NCI-H345 (cell line): ENCODE measurements around the gene SAMD4A.
"Not testable (repeated sequence)": the region's sequence is repeated elsewhere in the genome, so short reads cannot be mapped to it uniquely, and the experiment has no call there.

Experiments
- DNase-seq: peaks from one replicate; lab custom pipeline; 2025; lab: John Stamatoyannopoulos, UW

Gene SAMD4A

GRCh38 chr14:54784060-54784459, 217.1 kb downstream of the SAMD4A start:
- DNase-seq, result no peak

GRCh38 chr14:54784657-54785056, 217.7 kb downstream of the SAMD4A start:
- DNase-seq, result no peak

DNA sequence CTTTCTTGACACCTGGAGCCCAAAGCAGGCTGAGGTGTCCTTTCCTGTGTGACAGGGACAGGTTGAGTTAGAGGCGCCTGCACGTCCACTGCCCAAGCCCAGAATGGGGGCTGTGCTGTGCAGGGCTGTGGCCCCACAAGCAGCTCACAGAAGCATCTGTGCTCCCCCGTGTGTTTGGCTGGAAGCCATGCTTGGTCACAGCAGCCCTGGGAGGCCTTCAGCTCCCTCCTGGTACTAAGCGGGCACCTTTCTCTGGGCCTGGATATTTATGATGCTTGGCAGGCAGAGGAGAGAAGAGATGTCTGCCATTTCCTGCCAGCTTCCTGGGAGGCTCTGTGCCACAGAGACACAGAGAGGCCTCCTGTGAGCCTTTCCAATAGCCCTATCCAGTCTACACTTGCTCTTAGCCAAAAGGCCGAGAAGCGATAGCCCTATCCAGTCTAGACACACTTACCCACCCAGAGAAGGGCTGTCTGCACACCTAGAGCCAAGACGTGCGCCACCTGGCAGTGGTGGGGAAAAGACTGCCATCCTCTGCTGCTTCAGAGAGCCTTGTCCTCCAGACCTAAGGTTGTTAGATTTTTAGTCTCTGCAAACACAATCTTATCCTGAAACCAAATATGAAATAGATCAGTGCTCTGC, 218.3 kb downstream of the SAMD4A start:
- DNase-seq, result no peak

GRCh38 chr14:54785778-54786770, 219.1 kb downstream of the SAMD4A start:
- DNase-seq, result no peak

DNA sequence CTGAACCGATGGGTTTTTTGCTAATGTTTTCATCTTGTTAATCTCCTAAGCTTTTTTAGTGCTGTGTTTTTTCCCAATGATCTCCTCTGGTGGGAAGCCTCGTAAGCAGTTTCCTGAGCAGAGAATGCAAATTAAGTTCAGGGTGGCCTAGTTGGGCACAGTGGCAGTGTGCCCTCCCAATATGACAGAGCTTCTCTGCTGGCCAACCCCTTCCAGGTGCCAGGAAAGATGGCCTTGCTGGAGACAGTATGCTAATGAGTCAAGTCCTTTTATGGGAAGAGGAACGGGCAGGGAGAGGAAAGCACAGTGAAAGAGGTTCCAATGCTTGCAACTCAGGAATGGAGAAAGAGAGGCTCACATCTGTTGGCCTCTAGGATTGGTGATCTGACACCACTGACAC, 219.9 kb downstream of the SAMD4A start:
- no peak for DNase-seq

- DNase-seq, result no peak
Observed at GRCh38 chr14:54787261-54787660, 220.3 kb downstream of the SAMD4A start.

- no peak for DNase-seq
Observed at GRCh38 chr14:54788701-54789100, 221.8 kb downstream of the SAMD4A start.

DNA sequence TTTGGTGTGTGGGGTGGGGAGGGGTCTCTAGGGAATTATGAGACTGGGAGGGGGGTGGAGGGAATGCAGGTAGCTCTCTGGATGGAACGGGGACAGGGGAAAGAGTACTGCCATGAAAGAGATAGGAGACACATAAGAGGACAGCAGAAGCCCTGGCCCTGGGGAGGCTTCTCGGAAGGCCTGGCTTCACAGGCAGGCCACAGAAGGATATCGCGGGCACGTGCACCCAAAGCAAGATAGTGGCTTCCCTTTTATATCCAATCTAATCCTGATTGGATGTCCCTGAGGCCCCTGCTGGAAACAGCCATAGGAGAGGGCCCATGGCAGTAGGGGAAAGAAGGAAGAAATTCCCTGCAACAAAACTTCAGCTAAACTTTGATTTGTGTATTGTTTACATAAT, 222.2 kb downstream of the SAMD4A start:
- DNase-seq, result no peak

GRCh38 chr14:54789781-54790480, 223.0 kb downstream of the SAMD4A start:
- no peak for DNase-seq

DNA sequence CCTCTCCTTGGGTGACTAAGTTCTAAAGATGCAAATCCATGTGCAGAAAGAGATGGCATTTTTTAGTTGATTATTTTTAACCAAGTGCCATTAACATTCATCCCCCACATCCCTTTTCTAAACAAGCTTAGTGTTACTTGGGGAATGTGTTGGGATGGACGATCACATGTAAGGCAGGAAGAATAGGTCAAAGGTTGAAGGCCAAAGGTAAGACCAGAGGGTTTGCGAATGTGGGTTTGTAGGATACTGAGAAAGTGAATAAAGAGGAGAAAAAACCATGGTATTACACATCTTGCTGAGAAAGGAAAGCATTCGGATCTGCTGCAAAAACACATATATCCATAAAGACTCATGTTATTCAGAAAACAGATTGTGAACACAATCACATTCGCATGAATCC, 224.1 kb downstream of the SAMD4A start:
- DNase-seq, result no peak

DNA sequence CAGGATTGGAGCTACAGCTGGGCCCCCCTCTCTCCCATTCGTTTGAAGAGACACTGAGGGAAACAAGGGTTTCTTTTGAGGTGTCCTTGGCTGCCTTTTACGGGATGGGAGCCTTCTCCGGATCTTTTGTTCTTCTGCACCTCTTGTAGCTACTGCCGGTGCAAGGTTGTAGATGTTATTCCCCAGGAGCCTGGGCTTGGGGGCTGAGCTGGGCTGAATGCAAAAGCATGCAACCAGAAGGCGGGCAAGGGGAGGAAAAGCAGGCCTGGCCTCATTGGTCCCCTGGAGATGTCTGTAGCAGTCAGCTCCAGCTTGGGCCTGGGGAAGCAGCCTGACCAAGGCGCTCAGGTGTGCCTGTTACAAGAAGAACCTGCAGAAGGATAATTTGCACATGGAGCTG, 225.4 kb downstream of the SAMD4A start:
- DNase-seq, result no peak

- no peak for DNase-seq
Observed at GRCh38 chr14:54794159-54794558, 227.2 kb downstream of the SAMD4A start.

DNA sequence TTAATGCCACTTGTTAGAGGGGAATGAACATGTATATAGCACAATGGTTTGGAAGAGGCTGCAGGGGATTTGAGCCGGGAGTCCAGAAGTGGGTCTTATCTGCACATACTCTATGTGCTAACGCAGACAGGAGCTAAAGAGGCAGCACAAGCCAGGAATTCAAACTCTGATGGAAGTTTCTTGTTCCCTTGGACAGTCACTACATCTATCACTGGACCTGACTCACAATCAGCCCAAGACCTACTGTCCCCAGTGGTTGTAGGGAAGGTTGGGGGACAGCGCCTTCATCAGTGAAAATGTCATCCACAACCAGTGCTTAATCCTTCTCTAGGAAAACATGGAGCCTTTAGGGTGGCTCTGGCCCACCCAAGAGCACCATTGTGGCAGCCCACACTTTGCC, 227.9 kb downstream of the SAMD4A start:
- DNase-seq, result no peak

GRCh38 chr14:54796961-54797360, 230.0 kb downstream of the SAMD4A start:
- DNase-seq, result no peak

- DNase-seq, result no peak
Observed at GRCh38 chr14:54797556-54797955, 230.6 kb downstream of the SAMD4A start.

DNA sequence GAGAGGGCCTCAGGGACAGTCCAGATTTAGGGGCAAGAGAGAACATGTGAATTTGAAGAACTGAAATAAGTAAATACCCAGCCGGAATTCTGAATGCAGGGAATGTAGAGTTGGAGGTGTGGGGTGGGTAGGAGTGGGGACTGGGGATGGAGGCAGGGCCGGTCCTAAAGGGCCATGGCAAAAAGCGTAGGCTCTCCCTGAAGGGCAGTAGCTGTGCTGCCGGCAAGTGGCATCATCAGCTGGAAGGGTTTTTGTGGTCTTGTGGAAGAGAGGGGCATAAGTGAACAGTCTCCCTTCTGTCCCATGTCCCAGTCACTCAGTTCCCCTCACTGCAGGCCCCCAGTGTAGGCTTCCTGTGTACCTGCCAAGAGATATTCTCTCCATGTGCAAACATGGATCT, 231.1 kb downstream of the SAMD4A start:
- no peak for DNase-seq

DNA sequence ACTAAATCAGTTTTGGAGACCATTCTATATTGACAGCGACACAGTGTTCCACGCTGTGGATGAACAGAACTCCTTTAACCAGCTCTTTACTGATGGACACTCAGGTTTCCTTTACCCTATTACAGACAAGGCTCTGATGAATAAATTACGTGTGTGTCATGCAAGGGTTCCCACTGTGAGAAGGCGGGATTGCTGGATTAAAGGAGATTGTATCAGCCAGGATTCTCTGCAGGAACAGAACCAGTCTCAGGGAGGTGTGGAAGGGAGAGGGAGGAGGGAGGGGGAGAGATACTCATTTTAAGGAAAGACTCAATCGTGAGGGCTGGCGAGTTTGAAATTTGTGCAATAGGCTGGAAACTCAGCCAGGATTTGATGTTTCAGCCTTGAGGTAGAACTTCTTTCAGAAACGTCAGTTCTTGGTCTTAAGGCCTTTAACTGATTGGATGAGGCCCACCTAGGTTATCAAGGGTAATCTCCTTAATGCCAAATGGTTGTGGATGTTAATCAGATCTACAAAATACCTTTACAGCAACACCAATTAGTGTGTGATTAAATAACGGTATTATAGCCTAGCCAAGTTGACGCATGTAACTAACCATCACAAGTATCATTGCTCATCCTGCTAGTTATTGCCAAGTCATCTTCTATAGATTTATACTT, 231.7 kb downstream of the SAMD4A start:
- no peak for DNase-seq

- DNase-seq, result not testable (repeated sequence)
Observed at GRCh38 chr14:54801482-54801881, 234.6 kb downstream of the SAMD4A start.

GRCh38 chr14:54803396-54803795, 236.5 kb downstream of the SAMD4A start:
- no peak for DNase-seq

DNA sequence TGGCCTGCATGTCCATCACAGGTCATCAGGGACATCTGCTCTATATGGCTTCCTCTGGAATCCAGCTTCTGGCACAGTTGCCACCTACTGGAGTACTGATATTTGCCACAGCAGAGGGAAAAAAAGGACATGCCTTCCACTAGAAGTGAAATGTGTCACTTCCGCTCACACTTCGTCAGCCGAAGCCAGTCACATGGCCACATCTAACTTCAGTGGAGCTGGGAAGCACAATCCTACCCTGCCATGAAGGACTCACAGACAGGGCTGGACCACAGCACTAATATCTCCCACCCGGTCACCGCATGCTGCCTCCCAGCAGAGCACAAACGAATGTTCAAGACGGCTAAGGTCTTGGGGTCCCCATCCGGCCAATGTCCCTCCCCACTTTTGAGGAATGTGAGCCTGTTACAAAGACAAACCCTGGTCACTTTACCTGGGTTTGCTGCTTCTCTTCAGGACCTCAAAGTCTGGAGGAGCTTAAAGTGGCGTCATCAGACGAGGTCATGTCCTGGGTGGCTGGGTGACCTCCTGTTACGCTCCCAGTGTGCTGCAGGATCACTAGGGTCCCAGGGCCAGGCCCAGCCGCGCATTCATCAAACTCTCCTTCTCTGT, 237.1 kb downstream of the SAMD4A start:
- no peak for DNase-seq

DNA sequence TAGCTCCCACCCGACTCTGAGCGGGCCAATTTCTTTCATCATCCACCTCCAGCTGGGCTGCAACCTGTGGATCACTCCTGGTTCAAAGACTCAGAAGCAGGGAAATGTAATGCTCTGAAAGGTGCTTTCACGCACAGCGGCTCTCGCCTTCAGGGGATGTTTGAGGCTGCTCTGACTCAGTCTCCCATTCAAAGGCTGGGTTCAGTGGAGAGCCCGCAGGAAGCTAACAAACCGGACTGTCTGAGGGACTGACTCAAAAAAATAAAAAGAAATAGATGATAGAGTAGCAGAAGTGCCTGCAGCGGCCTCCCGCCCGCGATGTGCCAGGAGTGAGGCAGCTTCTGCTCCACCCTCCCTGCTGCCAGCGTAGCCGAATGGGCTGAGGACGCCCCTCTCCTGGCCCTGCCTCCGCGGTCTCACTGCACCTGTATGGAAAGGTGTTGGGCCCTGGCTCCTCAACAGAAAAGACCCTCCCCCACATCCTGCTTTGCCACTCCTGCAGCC, 237.7 kb downstream of the SAMD4A start:
- DNase-seq, result no peak

GRCh38 chr14:54805070-54805444, 238.1 kb downstream of the SAMD4A start:
- no peak for DNase-seq
